WERI-Rb-1 (cell line): ENCODE data around the gene HOXD3.

Experiments
- DNase-seq: peaks from one replicate; pipeline ENCODE4 v3.0.0-alpha.2; 2020
- H3K27ac ChIP-seq: fragments of 250-450 bp; sonication (Bioruptor Pico); 2 replicates; pipeline ENCODE4 v1.5.1; 2020; ENCODE audit warnings: mild to moderate bottlenecking, moderate library complexity
- H3K27me3 ChIP-seq: fragments of 250-450 bp; sonication (Bioruptor Pico); 2 replicates; pipeline ENCODE4 v1.5.1; 2021; ENCODE audit warnings: mild to moderate bottlenecking, low read depth, moderate library complexity; ENCODE audit not compliant: insufficient read depth, severe bottlenecking
- H3K36me3 ChIP-seq: fragments of 250-450 bp; sonication (Bioruptor Pico); 2 replicates; pipeline ENCODE4 v1.5.1; 2020; ENCODE audit warnings: mild to moderate bottlenecking, moderate library complexity
- H3K4me3 ChIP-seq: 2 replicates; pipeline ENCODE4 v1.5.1; 2011; ENCODE audit warnings: low read depth, mild to moderate bottlenecking, control low read depth, low read length
- H3K9me3 ChIP-seq: fragments of 250-450 bp; sonication (Bioruptor Pico); 2 replicates; pipeline ENCODE4 v1.5.1; 2021; ENCODE audit warnings: mild to moderate bottlenecking, moderate library complexity; ENCODE audit not compliant: severe bottlenecking
- CTCF ChIP-seq: IDR thresholded peaks from 2 replicates; pipeline ENCODE4 v1.5.1; 2011; ENCODE audit warnings: low read depth, mild to moderate bottlenecking, control low read depth, inconsistent platforms, low read length

Gene HOXD3

DNA sequence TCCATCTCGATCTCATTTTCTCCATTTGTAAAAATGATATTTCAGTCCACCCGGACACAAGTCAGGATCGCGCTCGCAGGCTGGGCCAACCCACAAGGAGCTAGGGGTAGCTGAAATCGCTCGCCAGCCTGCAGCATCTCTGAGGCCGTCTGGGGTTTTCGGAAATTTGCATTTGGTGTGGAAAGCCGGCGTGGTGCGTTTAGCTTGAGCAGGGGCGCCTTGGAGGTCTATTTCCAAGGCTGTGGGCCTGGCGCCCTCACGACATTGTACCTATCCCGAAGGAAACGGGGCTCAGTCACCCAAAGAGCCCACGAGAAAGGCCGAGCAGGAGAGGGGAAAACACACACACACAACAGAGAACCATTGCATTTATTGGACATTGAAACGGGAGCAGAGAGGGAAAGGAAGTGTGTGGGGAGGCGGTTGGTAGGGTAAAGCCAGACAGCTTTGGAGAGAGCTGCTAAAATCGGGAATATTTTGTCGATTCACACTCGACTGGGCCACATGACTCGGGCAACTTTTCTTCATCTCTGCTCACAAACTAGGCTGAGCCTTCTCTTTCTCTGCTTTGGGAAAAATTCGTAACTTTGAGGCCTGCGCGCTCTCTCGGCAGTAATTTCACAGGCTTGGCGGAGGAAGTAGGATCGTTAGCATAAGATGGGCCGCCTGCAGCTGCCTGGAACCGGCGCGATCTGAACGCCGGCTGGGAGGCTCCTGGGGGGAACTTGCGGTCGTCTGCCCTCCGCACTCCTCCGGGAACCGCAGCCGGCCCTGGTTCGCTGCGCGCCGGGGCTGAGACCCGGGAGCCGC, 28.7 kb upstream of the HOXD3 start:
- no peak for DNase-seq
- Histone ChIP-seq H3K27me3 (peaks cover 94% of the 10 kb centered on the region), H3K27ac (no peak overlapping the region), H3K9me3 (peaks cover 9% of the 10 kb centered on the region), H3K36me3 (no peaks in the 10 kb centered on the region), H3K4me3 (no peak overlapping the region)
- no peak for TF ChIP-seq CTCF

GRCh38 chr2:176128982-176129796, 27.9 kb upstream of the HOXD3 start, which contains the start of gene HOXD8:
TSS of gene HOXD8 (plus strand) at chr2:176129705. CDS start at chr2:176130367, 662 bp downstream.
- Histone ChIP-seq H3K9me3 (peaks cover 9% of the 10 kb centered on the region), H3K27ac (no peak within 1 kb of the TSS), H3K36me3 (no peaks in the 10 kb centered on the region), H3K4me3 (peak within 1 kb of the TSS; percentile 16), H3K27me3 (peaks cover 94% of the 10 kb centered on the region)
- TF ChIP-seq CTCF: no peak
- no peak for DNase-seq

- Histone ChIP-seq H3K27ac (no peak overlapping the region), H3K9me3 (peaks cover 9% of the 10 kb centered on the region), H3K4me3 (0 out of 2 replicates have a peak overlapping the region, but pooled peaks have one; percentile 5), H3K27me3 (peaks cover 94% of the 10 kb centered on the region), H3K36me3 (no peaks in the 10 kb centered on the region)
- TF ChIP-seq CTCF: no peak
- DNase-seq: no peak
Measured at GRCh38 chr2:176129813-176130146, 27.3 kb upstream of the HOXD3 start.

- Histone ChIP-seq H3K27me3 (peaks cover 94% of the 10 kb centered on the region), H3K36me3 (no peaks in the 10 kb centered on the region), H3K27ac (no peak overlapping the region), H3K9me3 (peaks cover 9% of the 10 kb centered on the region), H3K4me3 (no peak overlapping the region; the same call in 1 of the 2 replicates)
- no peak for TF ChIP-seq CTCF
- no peak for DNase-seq
Measured at GRCh38 chr2:176130147-176130956, 26.8 kb upstream of the HOXD3 start.

- Histone ChIP-seq H3K36me3 (no peaks in the 10 kb centered on the region), H3K27me3 (peaks cover 94% of the 10 kb centered on the region), H3K9me3 (peaks cover 9% of the 10 kb centered on the region), H3K27ac (no peak overlapping the region), H3K4me3 (no peak overlapping the region)
- no peak for TF ChIP-seq CTCF
- no peak for DNase-seq
Measured at GRCh38 chr2:176130957-176131847, 25.9 kb upstream of the HOXD3 start.
